NCI-H460 (cell line): ENCODE data around the gene FLNC. TPM values are rescaled to one million over a fixed set of nuclear protein-coding genes. Genes with fewer than 3 reads are reported as not detected.

Experiments used
- DNase-seq: peaks from one replicate; pipeline ENCODE4 v3.0.0-alpha.2; 2016; ENCODE audit warnings: low read depth; ENCODE audit errors: extremely low read depth
- total RNA-seq: library from RNA; depleted of rRNA; stranded (reverse); fragments of >200 nt; shearing (Covaris generic); gene quantifications from 2 replicates; pipeline ENCODE4 v1.2.3, GENCODE V29; 2014; rRNA removed

The FLNC gene
- total RNA-seq, 1 experiment from 2014 or later, result 0.57 TPM

- DNase-seq, result no peak
Observed at GRCh38 chr7:128906766-128907559, 76.8 kb downstream of the FLNC start.

Other genes with a start within 250 kb of the FLNC start
- 0.03 and 0.17 TPM in 2 replicates for gene GARIN1A, start 158.1 kb upstream of the FLNC start, total RNA-seq
- gene CALU, start 91.0 kb upstream of the FLNC start, total RNA-seq, result 172 and 189 TPM in 2 replicates
- gene OPN1SW, start 54.6 kb upstream of the FLNC start, total RNA-seq, result not detected in 2 replicates
- gene CCDC136, start 38.4 kb upstream of the FLNC start, total RNA-seq, result 0.61 and 0.87 TPM in 2 replicates
- 68.0 and 78.5 TPM in 2 replicates for gene ATP6V1F, start 32.5 kb downstream of the FLNC start, total RNA-seq
- gene KCP, start 80.3 kb downstream of the FLNC start, total RNA-seq, result not detected in 2 replicates
- 6.5 and 9.3 TPM in 2 replicates for gene IRF5, start 107.5 kb downstream of the FLNC start, total RNA-seq
- gene TNPO3, start 224.7 kb downstream of the FLNC start, total RNA-seq, result 55.6 and 60.4 TPM in 2 replicates